HepG2 (cell line): Measurements from ENCODE around the gene OLAH. TPM values are rescaled to one million over a fixed set of nuclear protein-coding genes. Genes with fewer than 3 reads are reported as not detected.

Experiments used
- ATAC-seq: fragments of 200-7000 bp; cut with Tn5 transposase; 3 replicates; pipeline ENCODE4 v1.9.1; 2020; ENCODE audit warnings: mild to moderate bottlenecking, moderate library complexity
- BruUV-seq: library from RNA; stranded (reverse); fragments of 400-500 nt; replicated peaks from 2 replicates; lab custom pipeline; 2021; lab: Mats Ljungman, UMichigan
- CTCF ChIA-PET: fragments of 300-600 bp; formaldehyde crosslinking; extraction: SDS; loops from one replicate; lab custom pipeline; 2021; ENCODE audit warnings: low total read pairs, inconsistent platforms, low intra/inter-chr PET ratio; lab: Yijun Ruan, JAX
- POLR2A ChIA-PET: fragments of 350-600 bp; sonication (Branson Sonifier 250); formaldehyde crosslinking; loops from one replicate; lab custom pipeline; 2020; ENCODE audit warnings: antibody characterized with exemption, inconsistent platforms; lab: Yijun Ruan, JAX
- DNase-seq: peaks from one replicate; pipeline ENCODE4 v3.0.0-alpha.2; 2015; ENCODE audit warnings: low spot score
- FAIRE-seq: peaks from 3 replicates; lab custom pipeline; 2011; peaks lifted over from hg19 to GRCh38; lab: Jason Lieb, UNC
- H2AFZ ChIP-seq: one replicate; pipeline ENCODE4 v1.6.1; 2011; ENCODE audit warnings: low read length, inconsistent platforms
- H3K27ac ChIP-seq: fragments of 300-600 bp; 3 replicates; pipeline ENCODE4 v1.8.0; 2011; ENCODE audit warnings: mixed run types, mild to moderate bottlenecking, mixed read lengths, low read length, inconsistent platforms; ENCODE audit not compliant: insufficient read depth; ENCODE audit errors: extremely low read length
- H3K27me3 ChIP-seq, 2 experiments: fragments of 200-600 bp in 1 of 2; 2 replicates in 1 of 2; 3 replicates in 1 of 2; pipeline versions ENCODE4 v1.6.0 to v1.8.0; 2011; ENCODE audit warnings: low read length in 2 of 2, mild to moderate bottlenecking in 2 of 2, moderate library complexity in 2 of 2, inconsistent platforms in 1 of 2; ENCODE audit not compliant: insufficient read depth in 2 of 2, control insufficient read depth in 1 of 2
- H3K36me3 ChIP-seq, 2 experiments: fragments of 200-600 bp in 1 of 2; replicated peaks in 1 of 2; 2 replicates in 1 of 2; 3 replicates in 1 of 2; pipeline versions ENCODE4 v1.5.1 to v1.8.0; 2011; ENCODE audit warnings: low read length in 2 of 2, inconsistent platforms in 1 of 2; ENCODE audit not compliant: insufficient read depth in 2 of 2, control insufficient read depth in 1 of 2
- H3K4me1 ChIP-seq: 2 replicates; pipeline ENCODE4 v1.5.1; 2012; ENCODE audit warnings: low read length, inconsistent platforms; ENCODE audit not compliant: insufficient read depth
- H3K4me2 ChIP-seq: 2 replicates; pipeline ENCODE4 v1.6.0; 2011; ENCODE audit warnings: low read depth, low read length, inconsistent platforms
- H3K4me3 ChIP-seq, 3 experiments: fragments of 200-600 bp in 1 of 3; sonication (generic), shearing (Covaris generic) in 1 of 3; replicated peaks in 1 of 3; 2 replicates each; pipeline ENCODE4 v1.5.1; 2011 to 2016; ENCODE audit warnings: low read length in 3 of 3, inconsistent platforms in 2 of 3, low read depth in 2 of 3, mild to moderate bottlenecking in 2 of 3, control low read depth in 1 of 3, mixed read lengths in 1 of 3; ENCODE audit not compliant: insufficient read depth in 1 of 3
- H3K79me2 ChIP-seq: one replicate; pipeline ENCODE4 v1.6.1; 2011; ENCODE audit warnings: low read length, inconsistent platforms; ENCODE audit not compliant: insufficient read depth
- H3K9ac ChIP-seq: 2 replicates; pipeline ENCODE4 v1.6.0; 2011; ENCODE audit warnings: mild to moderate bottlenecking, low read depth, low read length, inconsistent platforms; ENCODE audit not compliant: insufficient read depth
- H3K9me3 ChIP-seq: 2 replicates; pipeline ENCODE4 v1.5.1; 2012; ENCODE audit warnings: mild to moderate bottlenecking, low read length
- H4K20me1 ChIP-seq: 2 replicates; pipeline ENCODE4 v1.6.0; 2011; ENCODE audit warnings: inconsistent platforms, mild to moderate bottlenecking, low read length, moderate library complexity; ENCODE audit not compliant: insufficient read depth
- GATAD2A ChIP-seq: IDR thresholded peaks from 2 replicates; pipeline ENCODE4 v1.6.1; 2016
- HNRNPLL ChIP-seq: fragments of 200-400 bp; formaldehyde crosslinking; IDR thresholded peaks from 2 replicates; pipeline ENCODE4 v1.6.1; 2017; ENCODE audit warnings: mild to moderate bottlenecking, low read depth, low read length; ENCODE audit not compliant: poor library complexity, severe bottlenecking
- ISL2 ChIP-seq: sonication (generic); formaldehyde crosslinking; IDR thresholded peaks from 2 replicates; pipeline ENCODE4 v1.5.0; 2020; ENCODE audit warnings: missing genetic modification reagents
- KDM3A ChIP-seq: IDR thresholded peaks from 2 replicates; pipeline ENCODE4 v1.6.1; 2018; ENCODE audit warnings: low read depth, missing compliant biosample characterization
- MED13 ChIP-seq: sonication (generic); formaldehyde crosslinking; IDR thresholded peaks from 2 replicates; pipeline ENCODE4 v1.5.0; 2020; ENCODE audit warnings: missing genetic modification reagents
- MLLT10 ChIP-seq: sonication (generic); formaldehyde crosslinking; IDR thresholded peaks from 2 replicates; pipeline ENCODE4 v1.4.0; 2020; ENCODE audit warnings: missing genetic modification reagents
- PAWR ChIP-seq: sonication (generic); formaldehyde crosslinking; IDR thresholded peaks from 2 replicates; pipeline ENCODE4 v1.4.0; 2020; ENCODE audit warnings: missing genetic modification reagents, mild to moderate bottlenecking, borderline replicate concordance
- PBX3 ChIP-seq: sonication (generic); formaldehyde crosslinking; IDR thresholded peaks from 2 replicates; pipeline ENCODE4 v1.8.1; 2023; ENCODE audit warnings: missing genetic modification reagents, inconsistent platforms, borderline replicate concordance
- ZNF646 ChIP-seq: sonication (generic); formaldehyde crosslinking; IDR thresholded peaks from 2 replicates; pipeline ENCODE4 v1.9.0; 2021; ENCODE audit warnings: mild to moderate bottlenecking, missing genetic modification reagents
- ZNF749 ChIP-seq: sonication (generic); formaldehyde crosslinking; IDR thresholded peaks from 2 replicates; pipeline ENCODE4 v1.8.0; 2022; ENCODE audit warnings: mild to moderate bottlenecking, missing genetic modification reagents, moderate library complexity, borderline replicate concordance
- ZNF773 ChIP-seq: sonication (generic); formaldehyde crosslinking; IDR thresholded peaks from 2 replicates; pipeline ENCODE4 v1.4.0; 2020; ENCODE audit warnings: missing genetic modification reagents, borderline replicate concordance
- ZNF776 ChIP-seq: sonication (generic); formaldehyde crosslinking; IDR thresholded peaks from 2 replicates; pipeline ENCODE4 v1.4.0; 2020; ENCODE audit warnings: mild to moderate bottlenecking, missing genetic modification reagents
- ZUFSP ChIP-seq: sonication (generic); formaldehyde crosslinking; IDR thresholded peaks from 2 replicates; pipeline ENCODE4 v1.9.0; 2021; ENCODE audit warnings: missing genetic modification reagents, mild to moderate bottlenecking, borderline replicate concordance
- ZZZ3 ChIP-seq: sonication (generic); formaldehyde crosslinking; IDR thresholded peaks from 2 replicates; pipeline ENCODE4 v1.4.0; 2020; ENCODE audit warnings: missing genetic modification reagents, mild to moderate bottlenecking, borderline replicate concordance
- WGBS: methylation state at CpG from one replicate; pipeline ENCODE4 v1.1.6; 2017; ENCODE audit warnings: low lambda C conversion rate; 5-methylcytosine and 5-hydroxymethylcytosine counted together
- in situ Hi-C: cut with HindIII; loops from 2 replicates; pipeline ENCODE4 v1.10.0; 2017; ENCODE audit warnings: low pct_unique_long_range_greater_than_20kb; ENCODE audit not compliant: extremely low pct_ligation_motif_present
- intact Hi-C: fragments of 100-400 bp; cut with micrococcal nuclease; formaldehyde crosslinking; loops from one replicate; pipeline ENCODE4 v1.10.0; 2022; ENCODE audit not compliant: unreplicated experiment
- polyA plus RNA-seq, 8 experiments: library from polyadenylated mRNA; depleted of rRNA in 3 of 8; stranded (reverse) in 7 of 8; unstranded in 1 of 8; fragments of >200 nt; fragmentation: Illumina TruSeq in 4 of 8; extraction: Trizol in 4 of 8; gene quantifications; 2 replicates each; pipeline versions ENCODE4 v1.2.1 to v1.2.3, GENCODE V29; 2011 to 2016; ENCODE audit warnings: low read depth in 4 of 8, missing spikeins in 1 of 8, mixed read lengths in 1 of 8; ENCODE audit not compliant: insufficient read depth in 1 of 8
- total RNA-seq, 5 experiments: library from RNA; depleted of rRNA; stranded (reverse); fragments of >200 nt; fragmentation: Illumina TruSeq; extraction: Trizol; gene quantifications; 2 replicates each; pipeline ENCODE4 v1.2.3, GENCODE V29; 2016; ENCODE audit warnings: low read depth in 1 of 5

The OLAH gene
- total and polyA plus RNA-seq, 2 of the 13 experiments (the other 11 are each of a cell fraction or from before 2014, with no cell fraction given), result 0.13 TPM; not detected in 1

GRCh38 chr10:15097011-15097812 lies 53.5 kb downstream of the OLAH start, which contains the start of gene RPP38:
Gene RPP38, plus strand, starts transcription at chr10:15097355. Its CDS starts 5,960 bp downstream, at chr10:15103315.
- peak; percentile 58 for FAIRE-seq
- intact Hi-C loops (no loop called here), in situ Hi-C loops (no loop called here)
- BruUV-seq, result no TSS peak
- peak within 1 kb of the TSS; percentile 97 for H3K27ac ChIP-seq
- H3K4me3 ChIP-seq, result peak within 1 kb of the TSS; percentile 66 to 92 (median 82)
- WGBS, result 3% methylated on average over 12 of the region's 84 CpGs
- peak; percentile 92 for DNase-seq
- H3K9me3 ChIP-seq, result no peaks in the 10 kb centered on the region
- H3K36me3 ChIP-seq, result peaks cover 2% of the 10 kb centered on the region in 2 experiments; a peak in 2 of 5 replicates
- ChIA-PET CTCF (no interaction called here), POLR2A (interaction anchor here (0.6 to 1.7 kb wide), 5 partner anchors 9 to 138 kb away, joined by 3 to 10 read pairs (median 4); partner anchors contain the start of gene MEIG1)
- H4K20me1 ChIP-seq, result no peaks in the 10 kb centered on the region
- H3K4me1 ChIP-seq, result peaks cover 28% of the 10 kb centered on the region
- peak within 1 kb of the TSS; percentile 85 for H2AFZ ChIP-seq
- H3K4me2 ChIP-seq, result peak within 1 kb of the TSS; percentile 99
- peaks cover 31% of the 10 kb centered on the region for H3K79me2 ChIP-seq
- peak within 1 kb of the TSS; percentile 97 for H3K9ac ChIP-seq
- H3K27me3 ChIP-seq, result no peaks in the 10 kb centered on the region; a peak in 1 of 5 replicates
- peak; percentile 89 for ATAC-seq
- TF ChIP-seq MLLT10 (CRISPR knock-in tag) (no peak), PAWR (no peak; the same call in 1 of the 2 replicates), ZZZ3 (no peak; the same call in 1 of the 2 replicates), ISL2 (CRISPR knock-in tag) (peak; percentile 53; the same call in 1 of the 2 replicates), HNRNPLL (peak; percentile 77), GATAD2A (CRISPR knock-in tag) (no peak), ZNF646 (no peak), MED13 (CRISPR knock-in tag) (peak; percentile 27; the same call in 1 of the 2 replicates), KDM3A (CRISPR knock-in tag) (no peak), ZNF776 (peak; percentile 81), ZUFSP (CRISPR knock-in tag) (no peak), PBX3 (CRISPR knock-in tag) (0 out of 2 replicates have a peak, but pooled peaks have one; percentile 5), ZNF773 (CRISPR knock-in tag) (peak; percentile 57; the same call in 1 of the 2 replicates), ZNF749 (CRISPR knock-in tag) (peak; percentile 71; the same call in 1 of the 2 replicates)
